Smooth muscle cell of trachea (primary cell): Measurements from ENCODE around the gene M1AP. TPM values are rescaled to one million over a fixed set of nuclear protein-coding genes. Genes with fewer than 3 reads are reported as not detected.

Experiments
- total RNA-seq: library from RNA; depleted of rRNA; stranded (reverse); fragments of >200 nt; gene quantifications from 2 replicates; pipeline ENCODE4 v1.2.1, GENCODE V29; 2014

Gene M1AP
- not detected in 2 replicates for total RNA-seq

GRCh38 chr2:74648009-74648443 is at the start of gene M1AP:
TSS of gene M1AP (minus strand) at chr2:74648330. CDS start at chr2:74640275, 8,055 bp downstream.

DNA sequence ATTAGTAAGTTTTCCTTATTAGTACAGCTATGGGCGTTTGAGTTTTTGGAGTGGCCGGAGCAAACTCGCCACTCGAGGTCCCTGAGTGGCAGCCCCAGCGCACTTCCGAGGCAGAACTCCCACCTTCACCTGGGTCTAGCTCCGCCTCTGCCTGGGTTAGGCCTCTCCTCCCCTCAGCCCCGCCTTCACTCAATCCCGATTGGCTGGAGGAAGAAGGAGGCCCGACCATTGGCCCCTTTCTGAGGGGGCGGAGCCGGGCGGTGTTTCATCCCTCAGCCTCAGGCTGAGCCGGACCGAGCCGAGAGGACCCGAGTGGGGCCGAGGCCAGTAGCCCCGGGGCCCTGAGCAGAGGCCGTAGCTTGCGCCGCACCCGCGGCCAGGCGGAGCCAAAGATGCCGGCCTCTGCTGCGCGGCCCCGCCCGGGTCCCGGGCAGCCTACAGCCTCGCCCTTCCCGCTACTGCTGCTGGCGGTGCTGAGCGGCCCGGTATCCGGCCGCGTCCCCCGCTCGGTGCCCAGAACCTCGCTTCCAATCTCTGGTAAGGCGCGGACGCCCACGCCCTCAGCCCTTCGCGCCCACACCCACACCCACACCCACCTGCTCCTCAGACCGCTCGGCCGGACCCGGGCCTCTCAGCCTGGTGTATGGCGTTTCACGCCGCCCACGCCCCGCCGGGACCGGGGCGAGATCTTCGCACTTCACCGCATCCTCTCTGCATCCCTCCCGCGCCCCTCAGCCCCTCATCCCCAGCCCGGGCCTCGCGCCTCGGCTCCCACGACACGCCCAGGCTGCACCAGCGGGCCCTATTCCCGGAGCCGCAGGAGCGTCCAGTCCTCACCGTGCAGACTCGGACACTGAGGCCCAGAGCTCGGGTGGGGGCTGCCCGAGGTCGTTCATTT is 6.1 kb upstream of the M1AP start, which contains the start of gene SEMA4F:
TSS of gene SEMA4F (plus strand) at position 263 of the 898 bp plus-strand sequence. CDS start at position 393, 130 bp downstream.

DNA sequence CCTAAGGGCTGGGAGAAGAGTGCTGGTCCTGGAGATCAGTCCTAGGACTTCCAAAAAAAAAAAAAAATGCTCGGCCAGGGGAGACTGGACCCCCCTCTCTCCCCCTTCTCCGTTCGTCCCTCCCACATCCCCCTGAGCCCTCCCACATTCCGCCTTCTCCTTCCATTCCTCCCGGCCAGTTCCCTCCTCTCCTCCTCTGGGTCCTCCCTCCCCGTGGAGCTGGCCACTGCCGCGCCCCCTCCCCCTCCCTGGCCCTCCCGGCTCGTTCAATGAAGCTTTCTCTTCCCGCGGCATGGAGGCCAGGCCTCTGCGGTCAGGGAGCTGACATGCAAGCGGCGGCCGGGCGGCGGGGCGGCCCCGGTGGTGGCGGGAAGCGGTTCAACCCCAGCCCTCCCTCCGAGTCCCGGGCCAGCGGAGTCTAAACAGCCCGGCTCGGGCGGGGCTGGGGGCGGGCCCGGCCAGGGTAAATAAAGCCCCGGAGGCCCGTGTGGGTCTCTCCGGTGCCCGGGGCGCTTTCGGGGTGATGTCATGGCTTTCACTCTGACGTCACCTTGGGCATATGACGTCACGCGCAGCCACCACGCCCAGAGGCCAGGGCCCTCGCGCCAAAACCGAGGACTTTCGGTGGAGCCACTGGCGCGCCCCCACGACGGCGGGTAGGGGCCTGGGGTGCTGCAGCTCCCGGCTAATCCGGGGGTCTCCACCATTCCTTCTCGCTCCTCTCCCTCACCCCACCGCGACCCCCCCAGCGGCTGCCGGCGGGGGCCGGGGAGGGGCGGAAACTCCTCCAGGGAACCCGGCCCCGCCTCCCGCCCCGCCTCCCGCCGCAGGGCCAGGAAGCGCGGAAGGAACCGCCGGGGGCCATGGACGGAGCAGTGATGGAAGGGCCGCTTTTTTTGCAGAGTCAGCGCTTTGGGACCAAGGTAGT is 94.0 kb downstream of the M1AP start, which contains the start of the genes DOK1 and LOXL3:
TSS of gene DOK1 (plus strand) at position 829 of the 928 bp plus-strand sequence. CDS start at position 864, 35 bp downstream.
TSS of gene LOXL3 (minus strand) at position 51 of the 928 bp plus-strand sequence. CDS start 1,308 bp downstream, outside the sequence.

GRCh38 chr2:74529357-74530238 is 118.5 kb downstream of the M1AP start, which contains the start of the genes AUP1 and HTRA2:
TSS of gene AUP1 (minus strand) at chr2:74529706. CDS start at chr2:74529629, 77 bp downstream.
TSS of gene HTRA2 (plus strand) at chr2:74529933. CDS start at chr2:74530007, 74 bp downstream.

DNA sequence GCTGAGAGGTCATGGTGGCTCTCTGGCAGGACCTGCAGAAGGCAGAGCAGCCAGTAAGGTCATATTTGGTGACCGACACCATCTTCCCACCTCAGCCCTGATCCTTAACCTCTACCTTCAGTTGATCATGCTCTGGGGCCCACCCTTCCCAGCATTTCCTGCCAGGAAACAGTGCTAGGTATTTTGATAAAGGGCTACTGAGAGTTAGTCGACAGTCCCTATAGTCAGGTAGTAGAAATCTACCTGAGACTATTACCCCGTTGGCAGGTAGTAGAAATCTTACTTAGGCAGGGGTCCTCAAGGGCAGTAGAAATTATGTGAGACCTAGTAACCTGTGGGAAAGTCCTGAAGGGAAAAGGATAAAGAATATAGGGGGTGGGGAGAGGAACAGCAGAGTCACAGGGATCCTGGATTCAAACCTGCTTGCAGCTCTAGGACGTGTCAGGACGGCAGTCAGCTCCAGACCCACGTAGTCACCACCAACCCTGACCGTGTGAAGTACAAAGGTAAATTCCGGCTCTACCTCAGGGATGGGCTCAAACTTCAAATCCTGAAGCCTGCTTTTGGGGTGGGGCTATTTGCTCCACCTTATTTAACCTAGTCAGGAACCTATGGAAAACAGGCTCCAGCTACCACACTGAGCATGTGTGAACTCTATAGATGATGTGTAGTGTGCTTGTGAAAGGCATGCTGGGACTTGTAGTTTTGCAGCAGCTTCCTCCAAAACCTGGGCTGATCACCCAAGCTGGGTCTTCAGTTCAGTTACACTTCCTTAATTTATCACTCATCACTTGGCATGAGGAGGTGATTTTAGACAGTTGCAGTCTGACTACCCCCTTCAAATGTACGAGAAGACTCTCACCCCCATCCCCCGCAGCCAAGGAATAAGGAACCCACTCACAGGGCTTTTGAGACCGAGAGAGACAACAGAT is 122.1 kb downstream of the M1AP start, which contains the start of gene DQX1:
TSS of gene DQX1 (minus strand) at position 515 of the 932 bp plus-strand sequence. CDS start at position 13, 502 bp downstream.

DNA sequence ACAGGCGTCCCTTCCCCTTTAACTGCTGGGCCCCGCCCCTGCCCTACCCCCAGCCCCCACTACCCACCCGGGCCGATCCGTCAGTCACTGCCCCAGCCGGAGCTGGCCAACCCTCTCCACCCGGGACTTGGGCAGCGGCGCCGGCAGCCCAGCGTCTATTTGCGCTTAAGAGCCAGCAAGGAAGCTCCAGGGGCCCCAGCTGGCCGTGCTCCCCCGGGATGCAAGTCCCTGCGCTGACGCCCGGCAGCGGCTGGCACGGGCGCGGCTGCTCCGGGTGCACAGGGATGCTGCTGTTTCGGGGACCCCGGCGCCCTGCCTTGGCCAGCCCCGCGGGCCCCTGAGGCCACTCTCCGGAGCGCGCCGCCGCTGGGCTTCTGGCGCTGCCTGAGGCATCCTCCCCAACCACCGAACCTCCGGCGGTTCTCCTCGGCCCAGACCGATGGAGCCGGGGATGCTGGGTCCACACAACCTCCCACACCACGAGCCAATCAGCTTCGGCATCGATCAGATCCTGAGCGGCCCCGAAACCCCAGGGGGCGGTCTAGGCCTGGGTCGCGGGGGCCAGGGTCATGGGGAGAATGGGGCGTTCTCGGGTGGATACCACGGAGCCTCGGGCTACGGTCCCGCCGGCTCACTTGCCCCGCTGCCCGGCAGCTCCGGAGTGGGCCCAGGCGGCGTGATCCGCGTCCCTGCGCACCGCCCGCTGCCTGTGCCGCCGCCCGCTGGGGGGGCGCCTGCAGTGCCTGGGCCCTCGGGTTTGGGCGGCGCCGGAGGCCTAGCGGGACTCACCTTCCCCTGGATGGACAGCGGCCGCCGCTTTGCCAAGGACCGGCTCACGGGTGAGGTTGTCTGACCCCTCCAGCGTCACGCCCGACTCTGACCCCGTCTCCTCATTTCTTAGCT is 133.5 kb downstream of the M1AP start, which contains the start of gene TLX2:
TSS of gene TLX2 (plus strand) at position 83 of the 903 bp plus-strand sequence. CDS start at position 440, 357 bp downstream.

Other genes with a start within 250 kb of the M1AP start
- gene C2orf81, start 226.7 kb downstream of the M1AP start, total RNA-seq = 1.5 and 2.0 TPM in 2 replicates
- 36.4 and 95.7 TPM in 2 replicates for gene WDR54, start 226.6 kb downstream of the M1AP start, total RNA-seq
- gene RTKN, start 206.4 kb downstream of the M1AP start, total RNA-seq = 22.3 and 24.0 TPM in 2 replicates
- gene INO80B, start 193.2 kb downstream of the M1AP start, total RNA-seq = 14.1 and 16.0 TPM in 2 replicates
- gene WBP1, start 189.9 kb downstream of the M1AP start, total RNA-seq = 36.4 and 87.2 TPM in 2 replicates
- 62.1 and 68.0 TPM in 2 replicates for gene MOGS, start 182.9 kb downstream of the M1AP start, total RNA-seq
- gene MRPL53, start 175.7 kb downstream of the M1AP start, total RNA-seq = 47.3 and 48.0 TPM in 2 replicates
- gene CCDC142, start 165.3 kb downstream of the M1AP start, total RNA-seq = 25.9 and 27.6 TPM in 2 replicates
- 11.6 and 19.6 TPM in 2 replicates for gene TTC31, start 165.2 kb downstream of the M1AP start, total RNA-seq
- gene LBX2, start 148.7 kb downstream of the M1AP start, total RNA-seq = 3.1 and 6.3 TPM in 2 replicates
- gene PCGF1, start 140.6 kb downstream of the M1AP start, total RNA-seq = 21.2 and 25.5 TPM in 2 replicates
- 0.58 and 0.83 TPM in 2 replicates for gene TLX2, start 133.9 kb downstream of the M1AP start, total RNA-seq
- gene DQX1, start 122.1 kb downstream of the M1AP start, total RNA-seq = under 0.01 and 0.29 TPM in 2 replicates
- 57.6 and 90.3 TPM in 2 replicates for gene AUP1, start 118.6 kb downstream of the M1AP start, total RNA-seq
- 38.1 and 50.4 TPM in 2 replicates for gene HTRA2, start 118.4 kb downstream of the M1AP start, total RNA-seq
- 27.3 and 53.9 TPM in 2 replicates for gene LOXL3, start 94.4 kb downstream of the M1AP start, total RNA-seq
- gene DOK1, start 93.6 kb downstream of the M1AP start, total RNA-seq = 27.3 and 50.4 TPM in 2 replicates
- 10.2 and 18.4 TPM in 2 replicates for gene SEMA4F, start 5.9 kb upstream of the M1AP start, total RNA-seq
- gene HK2, start 185.8 kb upstream of the M1AP start, total RNA-seq = 19.1 and 46.8 TPM in 2 replicates